ENCODE measurements around the gene TGIF1.
A peak's percentile ranks its signal among the peaks of the same experiment; 100 is the strongest.

The TGIF1 gene

DNA sequence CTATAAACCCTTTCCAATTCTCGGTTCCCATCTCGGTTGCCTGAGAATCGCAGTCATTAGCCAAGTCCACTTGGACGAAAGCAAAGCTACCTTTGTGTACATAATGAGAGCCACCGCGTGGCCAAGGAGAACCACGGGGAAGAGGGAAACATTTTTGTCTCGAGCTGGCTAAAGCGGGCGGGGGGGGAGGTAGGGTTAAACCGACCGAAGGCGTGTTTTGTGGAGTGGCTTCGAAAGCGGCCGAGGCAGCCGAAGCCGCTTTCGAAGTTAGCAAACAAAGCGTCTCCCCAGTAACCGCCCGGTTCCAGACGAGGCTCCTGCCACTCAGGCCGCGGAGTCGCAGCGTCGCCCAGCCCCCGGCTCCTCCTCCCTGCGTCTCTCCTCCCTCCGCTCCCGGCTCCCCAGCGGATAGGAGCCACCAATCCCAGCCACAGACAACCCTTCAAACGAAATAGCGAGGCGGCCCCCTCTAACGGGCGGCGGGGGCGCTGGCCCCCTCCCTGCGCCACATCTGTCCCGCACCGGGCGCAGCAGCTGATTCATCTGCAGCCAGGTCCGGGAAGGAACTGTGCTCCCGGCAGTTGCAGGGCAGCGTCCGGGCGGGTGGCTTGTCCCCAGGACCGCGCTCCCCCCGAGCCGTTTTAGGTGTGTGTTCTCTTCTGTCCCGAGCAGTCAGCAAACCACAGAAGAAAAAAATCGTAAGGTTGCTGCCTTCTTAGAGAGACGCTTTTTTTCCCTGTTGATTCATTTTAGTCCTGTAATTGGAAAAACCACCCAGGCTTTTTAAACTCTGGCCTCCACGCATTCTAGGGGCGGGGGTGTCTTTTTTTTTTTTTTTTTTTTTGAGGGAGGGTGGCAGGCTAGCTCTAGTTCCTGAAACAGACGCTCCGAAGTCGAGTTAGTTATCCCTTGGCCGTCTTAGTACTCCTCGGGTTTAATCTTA, 1.8 kb upstream of the TGIF1 start:
- Mint-ChIP-seq H3K9me3 (no peaks in the 10 kb centered on the region), H3K4me3 (peak overlapping the region; percentile 92 to 100 (median 94)), H3K27ac (peak overlapping the region; percentile 99), H3K27me3 (ENCODE audit: low read depth) (peaks cover 3% of the 10 kb centered on the region), H3K4me1 (peaks cover 24% of the 10 kb centered on the region), H3K36me3 (ENCODE audit: low read depth) (no peaks in the 10 kb centered on the region)
- TF ChIP-seq, protein P1, sequence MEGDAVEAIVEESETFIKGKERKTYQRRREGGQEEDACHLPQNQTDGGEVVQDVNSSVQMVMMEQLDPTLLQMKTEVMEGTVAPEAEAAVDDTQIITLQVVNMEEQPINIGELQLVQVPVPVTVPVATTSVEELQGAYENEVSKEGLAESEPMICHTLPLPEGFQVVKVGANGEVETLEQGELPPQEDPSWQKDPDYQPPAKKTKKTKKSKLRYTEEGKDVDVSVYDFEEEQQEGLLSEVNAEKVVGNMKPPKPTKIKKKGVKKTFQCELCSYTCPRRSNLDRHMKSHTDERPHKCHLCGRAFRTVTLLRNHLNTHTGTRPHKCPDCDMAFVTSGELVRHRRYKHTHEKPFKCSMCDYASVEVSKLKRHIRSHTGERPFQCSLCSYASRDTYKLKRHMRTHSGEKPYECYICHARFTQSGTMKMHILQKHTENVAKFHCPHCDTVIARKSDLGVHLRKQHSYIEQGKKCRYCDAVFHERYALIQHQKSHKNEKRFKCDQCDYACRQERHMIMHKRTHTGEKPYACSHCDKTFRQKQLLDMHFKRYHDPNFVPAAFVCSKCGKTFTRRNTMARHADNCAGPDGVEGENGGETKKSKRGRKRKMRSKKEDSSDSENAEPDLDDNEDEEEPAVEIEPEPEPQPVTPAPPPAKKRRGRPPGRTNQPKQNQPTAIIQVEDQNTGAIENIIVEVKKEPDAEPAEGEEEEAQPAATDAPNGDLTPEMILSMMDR (IDR thresholded peaks at IDR 0.05; ENCODE audit: unreplicated experiment in 3 of 3) = no peak

- peaks cover 28% of the 10 kb centered on the region for H3K4me1 Mint-ChIP-seq
- TF ChIP-seq, protein P1 (IDR thresholded peaks at IDR 0.05; ENCODE audit: unreplicated experiment in 3 of 3) = no peak
- H3K4me3 Mint-ChIP-seq = peak overlapping the region; percentile 92 to 100 (median 94)
- peak overlapping the region; percentile 99 for H3K27ac Mint-ChIP-seq
- no peaks in the 10 kb centered on the region for H3K36me3 Mint-ChIP-seq (ENCODE audit: low read depth)
- H3K27me3 Mint-ChIP-seq (ENCODE audit: low read depth) = peaks cover 3% of the 10 kb centered on the region
- no peaks in the 10 kb centered on the region for H3K9me3 Mint-ChIP-seq
These were observed 997 bp upstream of the TGIF1 start for GRCh38 chr18:3448838-3449511.

DNA sequence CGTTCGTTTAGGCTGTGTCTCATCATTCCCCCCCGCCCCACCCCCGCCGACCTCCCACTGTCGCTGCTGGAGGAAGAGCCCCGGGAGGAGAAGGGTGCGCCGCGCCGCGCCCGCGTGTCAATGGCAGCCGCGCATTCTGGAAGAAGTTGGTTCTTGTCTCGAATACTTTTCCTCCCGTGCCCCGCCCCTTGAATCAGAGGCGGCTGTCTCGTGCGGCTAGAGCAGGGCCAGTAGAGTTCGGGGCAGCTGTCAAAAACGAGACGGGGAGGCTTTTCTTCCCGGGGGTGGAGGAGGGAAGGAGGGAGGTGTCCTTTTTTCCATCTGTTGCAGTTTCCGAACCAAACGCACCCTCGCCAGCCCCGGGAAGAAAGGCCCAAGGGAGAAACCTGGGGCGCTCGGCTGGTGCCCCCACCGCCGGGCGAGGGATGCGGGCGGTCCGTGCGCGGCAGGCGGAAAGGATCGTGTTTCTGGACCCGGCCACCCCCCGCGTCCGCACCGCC, 410 bp upstream of the TGIF1 start:
- Mint-ChIP-seq H3K9me3 (no peaks in the 10 kb centered on the region), H3K27ac (peak overlapping the region; percentile 99), H3K27me3 (ENCODE audit: low read depth) (peaks cover 3% of the 10 kb centered on the region), H3K4me1 (peaks cover 33% of the 10 kb centered on the region), H3K4me3 (peak overlapping the region; percentile 92 to 100 (median 94)), H3K36me3 (ENCODE audit: low read depth) (no peaks in the 10 kb centered on the region)
- TF ChIP-seq, protein P1 (IDR thresholded peaks at IDR 0.05; ENCODE audit: unreplicated experiment in 3 of 3) = no peak

DNA sequence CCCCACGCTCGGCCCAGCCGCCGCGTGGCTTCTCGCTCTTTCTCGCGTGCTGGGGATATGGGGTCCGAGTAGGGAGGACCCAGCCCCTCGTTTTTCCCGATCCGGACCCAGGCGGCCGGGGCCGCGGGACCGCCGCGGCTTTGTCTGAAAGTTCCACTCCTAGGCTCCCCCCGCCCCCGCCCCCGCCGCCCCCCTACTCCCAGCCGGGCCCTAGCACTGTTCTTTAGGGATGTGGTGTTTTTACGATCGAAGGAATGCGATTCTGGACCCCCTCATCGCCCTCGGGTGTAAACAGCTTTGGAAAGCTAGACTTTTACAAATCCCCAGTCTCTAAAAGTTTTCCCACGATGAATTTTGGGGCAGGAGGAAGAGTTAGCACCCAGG, 819 bp downstream of the TGIF1 start:
- Mint-ChIP-seq H3K36me3 (ENCODE audit: low read depth) (peaks cover 2% of the 10 kb centered on the region), H3K27ac (peak overlapping the region; percentile 99 to 100 (median 99)), H3K4me1 (peaks cover 41% of the 10 kb centered on the region), H3K27me3 (ENCODE audit: low read depth) (no peaks in the 10 kb centered on the region), H3K9me3 (no peaks in the 10 kb centered on the region), H3K4me3 (peak overlapping the region; percentile 96 to 99 (median 99))
- TF ChIP-seq, protein P1 (IDR thresholded peaks at IDR 0.05; ENCODE audit: unreplicated experiment in 3 of 3) = no peak

DNA sequence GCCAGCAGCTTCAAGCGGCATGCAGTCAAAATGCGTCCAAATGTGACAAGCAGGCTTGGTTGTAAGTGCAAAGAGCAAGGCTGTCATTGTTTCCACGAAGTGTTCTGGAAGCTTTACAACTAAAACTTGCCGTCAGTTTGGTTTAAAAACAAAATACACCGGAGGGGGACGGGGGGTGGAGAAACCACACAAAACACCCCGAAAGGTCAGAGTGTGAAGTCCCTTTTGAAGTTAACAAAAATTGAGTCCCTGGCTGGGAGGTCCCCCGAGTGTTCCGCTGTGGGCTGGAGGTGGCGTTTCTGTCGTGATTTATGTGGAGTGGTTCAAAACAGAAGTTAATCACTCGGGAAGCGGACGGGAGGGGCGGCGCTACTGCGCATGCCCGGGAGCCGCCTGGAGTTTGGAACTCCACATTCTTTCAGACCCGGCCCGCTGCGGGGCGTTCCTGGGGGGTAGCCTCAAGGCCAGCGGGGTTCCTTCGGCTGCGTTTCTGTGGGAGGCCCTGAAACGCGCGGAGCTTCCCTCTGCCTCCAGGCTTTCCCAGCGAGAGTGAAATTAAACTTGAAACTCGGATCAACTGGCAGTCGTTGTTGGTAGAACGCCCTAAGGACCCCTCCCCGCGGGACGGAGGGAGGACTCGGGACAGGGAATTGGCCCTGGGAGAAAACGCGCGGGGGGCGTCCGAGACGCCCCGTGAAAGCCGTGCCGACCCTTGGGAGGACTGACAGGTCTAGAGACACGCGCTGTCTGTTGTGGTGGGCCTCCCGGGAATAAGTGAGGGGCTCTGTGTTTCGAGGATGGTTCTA, 1.4 kb downstream of the TGIF1 start:
- TF ChIP-seq, protein P1 (IDR thresholded peaks at IDR 0.05; ENCODE audit: unreplicated experiment in 3 of 3) = no peak
- no peaks in the 10 kb centered on the region for H3K27me3 Mint-ChIP-seq (ENCODE audit: low read depth)
- no peaks in the 10 kb centered on the region for H3K9me3 Mint-ChIP-seq
- H3K27ac Mint-ChIP-seq = peak overlapping the region; percentile 99 to 100 (median 99)
- H3K36me3 Mint-ChIP-seq (ENCODE audit: low read depth) = peaks cover 7% of the 10 kb centered on the region
- peaks cover 46% of the 10 kb centered on the region for H3K4me1 Mint-ChIP-seq
- peak overlapping the region; percentile 96 to 99 (median 99) for H3K4me3 Mint-ChIP-seq
